Measurements from ENCODE around the gene LOXHD1. TPM values are rescaled to one million over a fixed set of nuclear protein-coding genes. Genes with fewer than 3 reads are reported as not detected.

Gene LOXHD1
- total RNA-seq: not detected

- no peak for DNase-seq
Measured at GRCh38 chr18:46657115-46657955, at the start of gene LOXHD1. Gene LOXHD1 (minus strand): TSS chr18:46657220. CDS start chr18:46657033, 187 bp downstream.

GRCh38 chr18:46705521-46705920, 48.5 kb upstream of the LOXHD1 start:
- DNase-seq: no peak

- no peak for DNase-seq
Measured at GRCh38 chr18:46704816-46705215, 47.8 kb upstream of the LOXHD1 start.

GRCh38 chr18:46704189-46704588, 47.2 kb upstream of the LOXHD1 start:
- DNase-seq: no peak

GRCh38 chr18:46702471-46702870, 45.5 kb upstream of the LOXHD1 start:
- DNase-seq: no peak

- DNase-seq: no peak
Measured at GRCh38 chr18:46700066-46700824, 43.2 kb upstream of the LOXHD1 start.

GRCh38 chr18:46696702-46697101, 39.7 kb upstream of the LOXHD1 start:
- no peak for DNase-seq

GRCh38 chr18:46696268-46696667, 39.2 kb upstream of the LOXHD1 start:
- DNase-seq: no peak

- DNase-seq: no peak
Measured at GRCh38 chr18:46693996-46694395, 37.0 kb upstream of the LOXHD1 start.

- DNase-seq: no peak
Measured at GRCh38 chr18:46688853-46689525, 32.0 kb upstream of the LOXHD1 start.

- no peak for DNase-seq
Measured at GRCh38 chr18:46686186-46686585, 29.2 kb upstream of the LOXHD1 start.

GRCh38 chr18:46683252-46683651, 26.2 kb upstream of the LOXHD1 start:
- no peak for DNase-seq

GRCh38 chr18:46680784-46681695, 24.0 kb upstream of the LOXHD1 start:
- DNase-seq: no peak

GRCh38 chr18:46679846-46680598, 23.0 kb upstream of the LOXHD1 start:
- DNase-seq: no peak

- DNase-seq: no peak
Measured at GRCh38 chr18:46678785-46679399, 21.9 kb upstream of the LOXHD1 start.

GRCh38 chr18:46678041-46678440, 21.0 kb upstream of the LOXHD1 start:
- no peak for DNase-seq

GRCh38 chr18:46677611-46678010, 20.6 kb upstream of the LOXHD1 start:
- DNase-seq: no peak

GRCh38 chr18:46676182-46676835, 19.3 kb upstream of the LOXHD1 start:
- DNase-seq: no peak

- no peak for DNase-seq
Measured at GRCh38 chr18:46675112-46675511, 18.1 kb upstream of the LOXHD1 start.

All from effector CD4-positive, alpha-beta T cell (primary cell).